ENCODE results near the gene OR2B2. TPM values are rescaled to one million over a fixed set of nuclear protein-coding genes. Genes with fewer than 3 reads are reported as not detected.

OR2B2 gene
- polyA plus RNA-seq, 1 donor from 2014 or later = not detected

DNA sequence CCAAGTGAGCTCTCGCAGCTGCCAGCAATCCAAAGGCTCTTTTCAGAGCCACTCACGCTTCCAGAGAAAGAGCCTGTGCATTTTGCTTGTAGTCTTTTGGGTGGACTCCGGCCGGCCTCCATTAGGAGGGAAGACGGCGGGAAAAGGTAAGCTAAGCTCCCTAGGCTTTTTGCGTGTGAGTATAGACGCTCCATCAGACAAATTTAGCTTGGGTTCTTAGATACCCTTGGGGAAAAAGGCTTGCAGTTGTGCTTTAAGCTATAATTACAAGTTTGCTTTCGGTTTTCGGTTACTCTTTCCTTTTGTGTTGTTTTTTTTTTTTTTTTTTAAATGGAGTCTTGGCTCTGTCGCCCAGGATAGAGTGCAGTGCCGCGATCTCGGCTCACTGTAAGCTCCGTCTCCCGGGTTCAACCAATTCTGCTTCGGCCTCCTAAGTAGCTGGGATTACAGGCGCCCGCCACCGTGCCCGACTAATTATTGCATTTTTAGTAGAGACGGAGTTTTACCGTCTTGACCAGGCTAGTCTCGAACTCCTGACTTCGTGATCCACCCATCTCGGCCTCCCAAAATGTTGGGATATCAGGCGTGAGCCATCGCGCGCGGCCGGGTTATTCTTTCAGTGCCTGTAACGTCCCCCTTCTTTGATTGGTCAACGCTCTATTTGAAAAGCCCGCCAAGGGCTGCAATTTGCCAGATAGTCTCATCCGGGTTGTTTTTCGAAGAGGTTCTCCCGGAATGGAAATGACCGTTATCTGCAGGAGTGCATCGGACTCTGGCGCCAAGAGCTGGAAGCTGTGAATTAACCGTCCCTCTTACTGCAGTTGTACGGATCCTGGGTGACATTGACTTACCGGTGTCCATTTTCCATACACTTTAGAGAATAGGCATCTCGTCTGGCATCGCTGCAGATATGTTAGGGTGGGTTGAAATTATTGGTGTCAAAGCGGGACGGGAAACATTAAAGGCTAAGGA lies 18.1 kb downstream of the OR2B2 start:
- Histone ChIP-seq H3K36me3 (ENCODE audit: insufficient read depth, low read length) (no peaks in the 10 kb centered on the region), H3K4me2 (ENCODE audit: low read length) (peak overlapping the region; percentile 76), H3F3A (ENCODE audit: insufficient read depth, low read length, poor library complexity, severe bottlenecking) (peaks cover 16% of the 10 kb centered on the region), H3K27ac (ENCODE audit: low read length) (peak overlapping the region; percentile 76), H3K9me3 (ENCODE audit: low read length) (no peaks in the 10 kb centered on the region), H2AFZ (ENCODE audit: low read depth, low read length) (peak overlapping the region; percentile 43), H3K27me3 (ENCODE audit: insufficient read depth, low read depth, low read length) (no peaks in the 10 kb centered on the region), H3K9ac (ENCODE audit: low read length) (peak overlapping the region; percentile 69), H3K9me2 (ENCODE audit: insufficient read depth, low read length) (no peaks in the 10 kb centered on the region), H3K4me3 (ENCODE audit: low read length) (peak overlapping the region; percentile 81), H4K20me1 (ENCODE audit: insufficient read depth) (peaks cover 3% of the 10 kb centered on the region), H3K79me2 (replicated peaks; ENCODE audit: insufficient read depth, low read length) (no peaks in the 10 kb centered on the region)
- TF ChIP-seq EZH2 (IDR thresholded peaks at IDR 0.05; ENCODE audit: borderline replicate concordance, insufficient read depth, low read length, poor library complexity, severe bottlenecking) (no peak), RAD21 (conservative IDR thresholded peaks at IDR 0.05) (peak; percentile 10), POLR2AphosphoS5 (IDR thresholded peaks at IDR 0.05) (peak; percentile 55), SMC3 (conservative IDR thresholded peaks at IDR 0.05; ENCODE audit: poor library complexity) (peak; percentile 22), MXI1 (conservative IDR thresholded peaks at IDR 0.05; ENCODE audit: poor library complexity, severe bottlenecking) (peak; percentile 86), EP300 (conservative IDR thresholded peaks at IDR 0.05; ENCODE audit: poor library complexity, severe bottlenecking) (no peak), TAF1 (IDR thresholded peaks at IDR 0.05; ENCODE audit: low read depth) (no peak)
- TF ChIP-seq, protein P1, sequence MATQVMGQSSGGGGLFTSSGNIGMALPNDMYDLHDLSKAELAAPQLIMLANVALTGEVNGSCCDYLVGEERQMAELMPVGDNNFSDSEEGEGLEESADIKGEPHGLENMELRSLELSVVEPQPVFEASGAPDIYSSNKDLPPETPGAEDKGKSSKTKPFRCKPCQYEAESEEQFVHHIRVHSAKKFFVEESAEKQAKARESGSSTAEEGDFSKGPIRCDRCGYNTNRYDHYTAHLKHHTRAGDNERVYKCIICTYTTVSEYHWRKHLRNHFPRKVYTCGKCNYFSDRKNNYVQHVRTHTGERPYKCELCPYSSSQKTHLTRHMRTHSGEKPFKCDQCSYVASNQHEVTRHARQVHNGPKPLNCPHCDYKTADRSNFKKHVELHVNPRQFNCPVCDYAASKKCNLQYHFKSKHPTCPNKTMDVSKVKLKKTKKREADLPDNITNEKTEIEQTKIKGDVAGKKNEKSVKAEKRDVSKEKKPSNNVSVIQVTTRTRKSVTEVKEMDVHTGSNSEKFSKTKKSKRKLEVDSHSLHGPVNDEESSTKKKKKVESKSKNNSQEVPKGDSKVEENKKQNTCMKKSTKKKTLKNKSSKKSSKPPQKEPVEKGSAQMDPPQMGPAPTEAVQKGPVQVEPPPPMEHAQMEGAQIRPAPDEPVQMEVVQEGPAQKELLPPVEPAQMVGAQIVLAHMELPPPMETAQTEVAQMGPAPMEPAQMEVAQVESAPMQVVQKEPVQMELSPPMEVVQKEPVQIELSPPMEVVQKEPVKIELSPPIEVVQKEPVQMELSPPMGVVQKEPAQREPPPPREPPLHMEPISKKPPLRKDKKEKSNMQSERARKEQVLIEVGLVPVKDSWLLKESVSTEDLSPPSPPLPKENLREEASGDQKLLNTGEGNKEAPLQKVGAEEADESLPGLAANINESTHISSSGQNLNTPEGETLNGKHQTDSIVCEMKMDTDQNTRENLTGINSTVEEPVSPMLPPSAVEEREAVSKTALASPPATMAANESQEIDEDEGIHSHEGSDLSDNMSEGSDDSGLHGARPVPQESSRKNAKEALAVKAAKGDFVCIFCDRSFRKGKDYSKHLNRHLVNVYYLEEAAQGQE (IDR thresholded peaks at IDR 0.05; ENCODE audit: borderline replicate concordance) = no peak
- TF ChIP-seq, protein P2, sequence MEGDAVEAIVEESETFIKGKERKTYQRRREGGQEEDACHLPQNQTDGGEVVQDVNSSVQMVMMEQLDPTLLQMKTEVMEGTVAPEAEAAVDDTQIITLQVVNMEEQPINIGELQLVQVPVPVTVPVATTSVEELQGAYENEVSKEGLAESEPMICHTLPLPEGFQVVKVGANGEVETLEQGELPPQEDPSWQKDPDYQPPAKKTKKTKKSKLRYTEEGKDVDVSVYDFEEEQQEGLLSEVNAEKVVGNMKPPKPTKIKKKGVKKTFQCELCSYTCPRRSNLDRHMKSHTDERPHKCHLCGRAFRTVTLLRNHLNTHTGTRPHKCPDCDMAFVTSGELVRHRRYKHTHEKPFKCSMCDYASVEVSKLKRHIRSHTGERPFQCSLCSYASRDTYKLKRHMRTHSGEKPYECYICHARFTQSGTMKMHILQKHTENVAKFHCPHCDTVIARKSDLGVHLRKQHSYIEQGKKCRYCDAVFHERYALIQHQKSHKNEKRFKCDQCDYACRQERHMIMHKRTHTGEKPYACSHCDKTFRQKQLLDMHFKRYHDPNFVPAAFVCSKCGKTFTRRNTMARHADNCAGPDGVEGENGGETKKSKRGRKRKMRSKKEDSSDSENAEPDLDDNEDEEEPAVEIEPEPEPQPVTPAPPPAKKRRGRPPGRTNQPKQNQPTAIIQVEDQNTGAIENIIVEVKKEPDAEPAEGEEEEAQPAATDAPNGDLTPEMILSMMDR (IDR thresholded peaks at IDR 0.05; ENCODE audit: poor library complexity, severe bottlenecking) = no peak

DNA sequence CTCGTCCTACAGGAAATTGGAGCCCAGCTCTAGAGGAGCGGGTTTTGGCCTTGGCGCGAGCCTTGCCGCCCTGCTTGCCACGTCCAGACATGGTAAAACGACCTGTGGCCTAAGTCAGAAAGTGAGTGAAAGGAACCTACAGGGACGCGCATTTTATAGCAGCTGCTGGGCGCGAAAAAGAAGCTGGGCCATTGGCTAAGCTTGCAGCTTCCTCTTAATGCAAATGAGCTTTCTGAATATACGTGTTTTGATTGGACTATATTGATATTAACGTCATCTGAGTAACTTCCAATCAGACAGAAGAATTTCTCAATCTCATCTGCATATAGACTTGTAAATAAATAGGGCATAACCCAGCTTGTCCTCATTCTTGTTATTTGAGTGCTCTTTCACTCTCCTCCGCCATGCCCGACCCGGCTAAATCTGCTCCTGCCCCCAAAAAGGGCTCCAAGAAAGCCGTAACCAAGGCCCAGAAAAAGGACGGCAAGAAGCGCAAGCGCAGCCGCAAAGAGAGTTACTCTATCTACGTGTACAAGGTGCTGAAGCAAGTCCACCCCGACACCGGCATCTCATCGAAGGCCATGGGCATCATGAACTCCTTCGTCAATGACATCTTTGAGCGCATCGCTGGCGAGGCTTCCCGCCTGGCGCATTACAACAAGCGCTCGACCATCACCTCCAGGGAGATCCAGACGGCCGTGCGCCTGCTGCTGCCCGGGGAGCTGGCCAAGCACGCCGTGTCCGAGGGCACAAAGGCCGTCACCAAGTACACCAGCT lies 18.9 kb downstream of the OR2B2 start:
- TF ChIP-seq MXI1 (conservative IDR thresholded peaks at IDR 0.05; ENCODE audit: poor library complexity, severe bottlenecking) (peak; percentile 71), TAF1 (IDR thresholded peaks at IDR 0.05; ENCODE audit: low read depth) (peak; percentile 72), EP300 (conservative IDR thresholded peaks at IDR 0.05; ENCODE audit: poor library complexity, severe bottlenecking) (peak; percentile 43), SMC3 (conservative IDR thresholded peaks at IDR 0.05; ENCODE audit: poor library complexity) (peak; percentile 40), EZH2 (IDR thresholded peaks at IDR 0.05; ENCODE audit: borderline replicate concordance, insufficient read depth, low read length, poor library complexity, severe bottlenecking) (no peak), POLR2AphosphoS5 (IDR thresholded peaks at IDR 0.05) (peak; percentile 99), RAD21 (conservative IDR thresholded peaks at IDR 0.05) (no peak)
- TF ChIP-seq, protein P1 (IDR thresholded peaks at IDR 0.05; ENCODE audit: borderline replicate concordance) = peak; percentile 80
- TF ChIP-seq, protein P2 (IDR thresholded peaks at IDR 0.05; ENCODE audit: poor library complexity, severe bottlenecking) = peak; percentile 34
- peak overlapping the region; percentile 76 for H3K27ac ChIP-seq (ENCODE audit: low read length)
- no peaks in the 10 kb centered on the region for H3K27me3 ChIP-seq (ENCODE audit: insufficient read depth, low read depth, low read length)
- no peaks in the 10 kb centered on the region for H3K9me2 ChIP-seq (ENCODE audit: insufficient read depth, low read length)
- H3F3A ChIP-seq (ENCODE audit: insufficient read depth, low read length, poor library complexity, severe bottlenecking) = peaks cover 23% of the 10 kb centered on the region
- H3K9ac ChIP-seq (ENCODE audit: low read length) = peak overlapping the region; percentile 75
- H3K4me3 ChIP-seq (ENCODE audit: low read length) = peak overlapping the region; percentile 81
- H3K4me2 ChIP-seq (ENCODE audit: low read length) = peak overlapping the region; percentile 76
- peak overlapping the region; percentile 7 for H2AFZ ChIP-seq (ENCODE audit: low read depth, low read length)
- no peaks in the 10 kb centered on the region for H3K9me3 ChIP-seq (ENCODE audit: low read length)
- no peaks in the 10 kb centered on the region for H3K36me3 ChIP-seq (ENCODE audit: insufficient read depth, low read length)
- peaks cover 3% of the 10 kb centered on the region for H4K20me1 ChIP-seq (ENCODE audit: insufficient read depth)
- no peaks in the 10 kb centered on the region for H3K79me2 ChIP-seq (replicated peaks; ENCODE audit: insufficient read depth, low read length)

Measured in neural cell (in vitro differentiated cells).